HG03521 (cell line): ENCODE data around the gene GJB4.
"Not testable (repeated sequence)": the region's sequence is repeated elsewhere in the genome, so short reads cannot be mapped to it uniquely, and the experiment has no call there.

Experiments
- ATAC-seq: cut with Tn5 transposase; IDR thresholded peaks from one replicate; pipeline ENCODE4 v1.9.1; 2021; ENCODE audit warnings: mild to moderate bottlenecking, moderate library complexity; ENCODE audit not compliant: unreplicated experiment

GJB4 gene

GRCh38 chr1:34746785-34747637 lies 12.5 kb upstream of the GJB4 start:
- no peak for ATAC-seq

DNA sequence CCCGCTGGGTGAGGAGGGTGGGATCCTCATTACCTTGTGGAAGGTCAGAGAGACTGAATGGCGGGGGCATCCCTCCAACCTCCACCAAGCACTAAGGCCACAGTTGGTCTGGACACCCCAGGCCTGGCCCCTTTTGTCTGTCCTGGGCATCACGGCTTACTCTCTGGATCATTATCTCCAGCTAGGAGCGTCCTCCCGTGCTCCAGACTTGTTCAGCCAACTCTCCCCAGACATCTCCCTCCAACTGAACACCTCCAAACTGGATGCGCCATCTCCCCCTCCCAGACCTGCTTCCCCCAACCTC lies 11.9 kb upstream of the GJB4 start:
- no peak for ATAC-seq

GRCh38 chr1:34749992-34750391 lies 9.5 kb upstream of the GJB4 start:
- no peak for ATAC-seq

DNA sequence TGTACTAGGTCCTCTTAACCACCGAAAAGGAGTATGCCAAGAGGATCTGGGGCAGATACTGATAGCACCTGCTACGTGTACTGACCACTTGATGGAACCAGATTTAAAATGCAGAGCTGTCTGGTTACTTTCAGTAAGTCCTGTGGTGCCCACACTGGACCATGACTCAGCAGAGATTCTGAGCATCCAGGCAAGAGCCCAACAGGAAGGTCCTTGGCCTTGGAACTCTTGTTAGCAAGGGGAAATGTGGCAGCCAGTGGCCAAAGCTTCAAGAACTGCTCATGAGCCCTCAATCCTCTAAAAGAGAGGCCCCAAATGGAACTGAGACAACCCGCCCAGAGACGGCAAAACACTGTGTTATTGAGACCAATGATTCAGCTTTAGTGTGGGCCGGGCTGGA lies 8.9 kb upstream of the GJB4 start:
- ATAC-seq: no peak

GRCh38 chr1:34753163-34753562 lies 6.4 kb upstream of the GJB4 start:
- ATAC-seq: no peak

GRCh38 chr1:34754964-34755637 lies 4.4 kb upstream of the GJB4 start, which contains the start of gene GJB5:
Gene GJB5, plus strand, starts transcription at chr1:34755047. Its CDS starts 2,284 bp downstream, at chr1:34757331.
- no peak for ATAC-seq

DNA sequence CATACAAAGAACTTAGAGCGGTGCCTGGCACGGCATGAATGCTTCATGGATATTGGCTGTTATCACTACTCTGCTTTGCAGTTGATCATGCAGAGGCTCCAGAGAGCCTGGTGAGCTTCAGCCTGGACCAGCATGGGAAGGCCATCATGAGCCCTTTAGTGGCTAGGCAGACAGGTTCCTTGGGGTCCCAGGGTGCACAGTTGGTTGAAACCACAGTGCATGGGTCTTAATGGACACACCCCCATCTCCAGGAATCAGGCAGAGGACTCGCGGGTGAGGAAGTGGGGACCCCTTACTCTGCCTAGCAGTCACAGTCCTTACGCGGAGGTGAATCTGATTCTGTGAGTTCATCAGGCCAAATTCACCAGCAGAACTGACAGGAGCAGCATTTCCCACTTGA lies 3.6 kb upstream of the GJB4 start:
- no peak for ATAC-seq

DNA sequence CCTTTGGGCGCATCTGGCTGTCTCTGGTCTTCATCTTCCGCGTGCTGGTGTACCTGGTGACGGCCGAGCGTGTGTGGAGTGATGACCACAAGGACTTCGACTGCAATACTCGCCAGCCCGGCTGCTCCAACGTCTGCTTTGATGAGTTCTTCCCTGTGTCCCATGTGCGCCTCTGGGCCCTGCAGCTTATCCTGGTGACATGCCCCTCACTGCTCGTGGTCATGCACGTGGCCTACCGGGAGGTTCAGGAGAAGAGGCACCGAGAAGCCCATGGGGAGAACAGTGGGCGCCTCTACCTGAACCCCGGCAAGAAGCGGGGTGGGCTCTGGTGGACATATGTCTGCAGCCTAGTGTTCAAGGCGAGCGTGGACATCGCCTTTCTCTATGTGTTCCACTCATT lies 2.2 kb upstream of the GJB4 start:
- ATAC-seq: no peak

GRCh38 chr1:34758751-34759150 lies 789 bp upstream of the GJB4 start:
- no peak for ATAC-seq

DNA sequence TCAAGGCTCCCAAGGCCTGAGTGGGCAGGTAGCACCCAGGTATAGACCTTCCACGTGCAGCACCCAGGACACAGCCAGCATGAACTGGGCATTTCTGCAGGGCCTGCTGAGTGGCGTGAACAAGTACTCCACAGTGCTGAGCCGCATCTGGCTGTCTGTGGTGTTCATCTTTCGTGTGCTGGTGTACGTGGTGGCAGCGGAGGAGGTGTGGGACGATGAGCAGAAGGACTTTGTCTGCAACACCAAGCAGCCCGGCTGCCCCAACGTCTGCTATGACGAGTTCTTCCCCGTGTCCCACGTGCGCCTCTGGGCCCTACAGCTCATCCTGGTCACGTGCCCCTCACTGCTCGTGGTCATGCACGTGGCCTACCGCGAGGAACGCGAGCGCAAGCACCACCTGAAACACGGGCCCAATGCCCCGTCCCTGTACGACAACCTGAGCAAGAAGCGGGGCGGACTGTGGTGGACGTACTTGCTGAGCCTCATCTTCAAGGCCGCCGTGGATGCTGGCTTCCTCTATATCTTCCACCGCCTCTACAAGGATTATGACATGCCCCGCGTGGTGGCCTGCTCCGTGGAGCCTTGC lies 1.7 kb downstream of the GJB4 start:
- ATAC-seq: no peak

GRCh38 chr1:34761776-34762307 lies 2.3 kb downstream of the GJB4 start:
- ATAC-seq: no peak

- ATAC-seq: no peak
Observed at GRCh38 chr1:34762474-34763141, 3.1 kb downstream of the GJB4 start.

DNA sequence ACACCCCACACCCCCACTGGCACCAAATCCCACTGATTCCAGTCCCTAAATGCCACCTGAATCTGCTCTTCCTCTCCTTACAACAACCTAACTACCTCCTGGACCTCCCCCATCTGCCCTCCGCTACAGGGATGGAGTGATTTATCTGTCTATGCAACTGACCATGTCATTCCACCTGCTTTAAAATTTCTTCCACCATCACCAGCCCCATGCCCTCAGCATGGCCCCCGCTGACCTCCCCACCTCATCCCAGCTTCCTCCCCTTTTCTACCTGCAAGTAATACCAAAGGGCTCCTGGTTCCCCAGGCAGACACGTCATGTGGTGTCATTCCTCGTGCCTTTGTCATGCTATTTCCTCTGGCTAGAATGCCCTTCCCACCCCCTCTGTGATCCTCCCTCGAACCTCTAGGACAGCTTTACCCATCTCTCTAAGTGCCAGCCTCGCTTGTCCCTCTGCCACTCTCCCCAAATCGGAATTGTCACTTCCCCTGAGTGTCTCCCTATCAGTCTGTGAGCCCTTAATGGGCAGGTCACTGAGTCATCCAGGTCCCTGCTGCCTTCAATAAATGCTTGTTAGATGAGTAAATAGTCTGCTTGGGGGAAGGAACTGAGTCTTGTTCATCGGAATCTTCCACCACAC lies 3.7 kb downstream of the GJB4 start:
- ATAC-seq: no peak

- no peak for ATAC-seq
Observed at GRCh38 chr1:34768856-34769255, 9.3 kb downstream of the GJB4 start.

DNA sequence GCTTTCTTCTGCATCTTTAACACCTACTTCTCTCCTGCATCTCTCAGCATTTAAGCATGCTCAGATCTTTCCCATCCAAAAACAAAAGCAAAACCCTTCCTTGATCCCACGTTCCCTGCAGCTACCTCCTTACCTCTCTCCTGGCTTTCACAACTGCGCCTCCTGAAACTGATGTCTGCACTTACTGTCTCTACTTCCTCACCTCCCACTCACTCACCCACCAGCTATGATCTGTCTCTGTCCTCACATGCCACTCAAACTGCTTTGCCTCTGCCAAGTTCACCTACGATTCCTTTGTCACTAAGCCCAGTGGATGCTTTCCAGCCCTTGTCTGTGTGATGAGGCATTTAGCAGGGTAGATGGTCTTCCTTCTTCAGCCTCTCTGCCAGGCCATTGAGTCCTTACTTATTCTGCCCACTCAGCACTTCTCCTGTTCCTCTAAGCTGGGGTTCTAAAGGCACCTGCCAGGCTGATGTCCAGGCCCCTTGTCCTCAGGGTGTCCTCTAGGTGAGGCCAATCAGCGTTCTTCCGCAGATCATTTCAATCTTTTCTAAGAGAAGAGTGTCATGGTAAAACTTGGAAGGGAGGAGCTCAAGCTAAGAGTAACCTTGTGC lies 11.5 kb downstream of the GJB4 start:
- no peak for ATAC-seq

- ATAC-seq: no peak
Observed at GRCh38 chr1:34771573-34772371, 12.2 kb downstream of the GJB4 start.

DNA sequence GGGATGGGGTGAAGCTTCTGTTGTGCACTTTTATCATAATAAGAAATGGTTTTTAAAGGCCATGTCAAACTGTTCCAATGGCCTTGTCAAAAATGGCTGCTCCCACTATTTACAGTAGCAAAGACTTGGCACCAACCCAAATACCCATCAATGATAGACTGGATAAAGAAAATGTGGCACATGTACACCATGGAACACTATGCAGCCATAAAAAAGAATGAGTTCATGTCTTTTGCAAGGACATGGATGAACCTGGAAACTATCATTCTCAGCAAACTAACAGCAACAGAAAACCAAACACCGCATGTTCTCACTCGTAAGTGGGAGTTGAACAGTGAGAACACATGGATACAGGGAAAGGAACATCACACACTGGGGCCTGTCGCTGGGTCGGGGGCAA lies 13.6 kb downstream of the GJB4 start:
- not testable (repeated sequence) for ATAC-seq

- no peak for ATAC-seq
Observed at GRCh38 chr1:34774957-34775356, 15.4 kb downstream of the GJB4 start.

- no peak for ATAC-seq
Observed at GRCh38 chr1:34776911-34777310, 17.4 kb downstream of the GJB4 start.
